ENCODE results near the gene NAT8.
"Not testable (repeated sequence)": the region's sequence is repeated elsewhere in the genome, so short reads cannot be mapped to it uniquely, and the experiment has no call there.

Gene NAT8, protein sequence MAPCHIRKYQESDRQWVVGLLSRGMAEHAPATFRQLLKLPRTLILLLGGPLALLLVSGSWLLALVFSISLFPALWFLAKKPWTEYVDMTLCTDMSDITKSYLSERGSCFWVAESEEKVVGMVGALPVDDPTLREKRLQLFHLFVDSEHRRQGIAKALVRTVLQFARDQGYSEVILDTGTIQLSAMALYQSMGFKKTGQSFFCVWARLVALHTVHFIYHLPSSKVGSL

DNA sequence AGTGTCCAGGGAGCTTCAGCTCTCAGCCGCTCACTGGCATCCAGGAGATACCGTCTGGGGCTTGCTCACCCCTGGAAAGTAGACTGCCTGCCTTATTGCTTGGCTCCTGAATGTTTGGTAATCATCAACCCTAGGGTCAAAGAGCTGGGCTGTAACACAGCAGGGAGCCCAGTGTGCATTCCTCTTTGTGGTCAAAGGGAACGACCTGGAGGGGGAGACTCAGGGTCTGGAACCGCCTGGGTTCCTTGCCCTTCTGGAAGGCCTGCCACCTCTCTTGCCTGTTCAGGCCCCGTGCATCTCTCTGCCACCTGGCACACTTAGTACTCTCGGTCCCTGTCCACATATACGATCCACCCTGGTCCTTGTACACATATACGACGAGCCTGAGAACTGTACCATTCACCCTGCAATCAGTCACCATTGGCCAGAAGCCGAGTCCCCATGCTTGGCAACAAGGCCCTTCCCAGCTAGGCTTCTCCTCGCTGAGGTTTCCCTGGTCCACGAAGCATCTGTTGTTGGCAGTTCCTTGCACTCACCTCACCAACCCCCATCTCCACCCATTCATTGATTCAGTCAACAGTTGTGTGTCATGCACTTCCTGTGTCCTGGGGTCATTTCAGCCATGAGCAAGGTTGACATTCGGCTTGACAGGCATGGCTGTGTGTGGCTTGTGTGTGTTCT lies at the start of gene NAT8:
Gene NAT8, minus strand, starts transcription at position 85 of the 681 bp plus-strand sequence. CDS start 794 bp downstream, outside the sequence.
- DNase-seq: no peak

DNA sequence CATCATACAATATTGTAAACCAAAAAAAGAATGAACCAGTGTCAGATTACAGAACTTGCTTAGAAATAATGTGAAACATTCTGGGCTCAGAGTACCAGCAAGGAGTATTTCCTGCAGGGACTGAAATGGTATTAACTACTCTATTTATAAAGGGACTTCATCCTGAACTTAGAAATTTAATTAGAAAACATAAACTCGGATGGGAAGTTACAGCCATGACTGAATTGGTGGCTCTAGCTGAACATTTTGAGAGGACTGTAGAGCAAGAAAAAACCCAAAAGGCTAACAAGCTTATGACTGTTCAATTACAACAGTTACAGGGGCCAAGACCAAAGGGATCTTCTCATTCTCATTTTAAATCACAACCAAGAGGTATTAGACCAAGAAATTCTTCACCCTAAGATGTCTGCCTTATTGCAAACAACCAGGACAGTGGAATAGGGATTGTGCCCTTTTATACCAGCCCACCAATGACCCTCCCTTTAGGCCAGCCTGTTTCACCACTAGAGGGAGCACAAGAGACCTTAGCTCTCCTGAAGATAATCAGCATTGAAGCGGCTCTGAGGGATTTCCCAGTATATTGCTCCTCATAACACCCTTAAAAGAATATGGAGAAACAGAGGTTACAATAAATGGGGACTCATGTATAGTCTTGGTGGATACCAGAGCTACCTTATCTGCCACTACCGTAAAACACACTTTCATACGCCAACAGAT lies 48.3 kb upstream of the NAT8 start:
- DNase-seq: peak in 1 of 2 experiments; percentile 6

DNA sequence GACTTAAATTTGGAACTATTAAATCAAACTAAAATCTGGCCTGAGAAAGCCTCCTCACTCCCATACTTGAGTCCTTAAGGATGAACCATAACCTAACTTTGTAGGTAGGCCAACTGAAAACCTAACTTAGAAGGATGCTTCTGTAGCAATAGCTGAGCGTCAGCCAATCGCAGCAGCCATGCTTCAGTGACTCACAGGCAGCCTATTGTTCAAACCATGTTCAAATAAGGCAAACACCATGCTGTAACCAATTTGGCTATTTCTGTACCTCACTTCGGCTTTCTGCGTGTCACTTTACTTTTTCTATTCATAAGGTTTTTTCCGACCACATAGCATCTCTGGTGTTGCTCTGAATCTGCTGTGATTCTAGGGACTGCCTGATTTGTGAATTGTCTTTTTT lies 46.3 kb upstream of the NAT8 start:
- not testable (repeated sequence) for DNase-seq

DNA sequence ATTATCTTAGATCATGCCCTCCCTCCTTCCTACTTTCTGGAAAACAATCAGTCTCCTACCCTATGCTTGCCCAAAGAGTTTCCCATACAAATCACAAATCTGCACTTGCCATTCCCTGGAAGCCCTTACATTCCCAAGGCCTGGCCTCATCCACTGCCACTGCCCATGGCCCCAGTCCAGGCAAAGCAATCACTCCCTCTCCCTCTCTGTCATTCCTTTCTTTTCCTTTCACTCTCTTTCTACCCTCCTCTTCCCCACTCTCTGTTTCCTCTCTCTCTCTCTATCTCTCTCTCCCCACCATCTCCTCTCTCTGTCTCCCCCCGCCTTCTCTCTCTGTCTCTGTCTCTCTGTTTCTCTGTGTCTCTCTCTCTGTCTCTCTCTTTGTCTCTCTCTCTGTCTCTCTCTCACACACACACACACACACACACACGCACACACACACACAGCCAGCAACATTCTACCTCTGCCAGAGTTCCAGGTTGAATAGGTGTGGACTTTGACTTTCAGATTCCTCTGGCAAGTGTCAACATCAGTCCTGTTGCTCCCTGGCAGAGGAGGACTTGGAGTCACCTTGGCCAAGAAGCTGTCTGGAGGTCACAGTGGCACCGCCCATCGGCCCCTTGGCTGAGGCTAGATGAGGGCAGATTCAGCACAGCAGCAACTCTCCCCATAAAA lies 43.7 kb upstream of the NAT8 start:
- no peak for DNase-seq

DNA sequence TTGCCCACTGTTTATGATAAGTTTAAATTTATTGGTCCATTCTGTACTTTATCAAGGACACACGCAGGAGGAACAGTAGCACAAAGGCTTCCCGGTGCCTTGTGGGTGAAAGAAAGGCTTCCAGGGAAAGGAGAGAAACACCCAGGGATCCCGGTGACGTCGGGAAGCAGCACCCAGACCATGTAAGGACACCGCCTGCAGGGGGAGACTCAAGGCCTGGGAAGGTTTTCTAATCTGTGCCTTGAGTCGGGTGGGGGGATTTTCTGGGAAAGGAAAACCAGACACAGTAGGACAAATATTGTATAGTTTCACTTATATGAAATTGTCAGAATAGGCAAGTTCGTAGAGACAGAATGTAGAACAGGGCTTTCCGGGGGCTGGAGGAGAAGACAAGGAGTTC lies 42.7 kb upstream of the NAT8 start:
- not testable (repeated sequence) for DNase-seq

DNA sequence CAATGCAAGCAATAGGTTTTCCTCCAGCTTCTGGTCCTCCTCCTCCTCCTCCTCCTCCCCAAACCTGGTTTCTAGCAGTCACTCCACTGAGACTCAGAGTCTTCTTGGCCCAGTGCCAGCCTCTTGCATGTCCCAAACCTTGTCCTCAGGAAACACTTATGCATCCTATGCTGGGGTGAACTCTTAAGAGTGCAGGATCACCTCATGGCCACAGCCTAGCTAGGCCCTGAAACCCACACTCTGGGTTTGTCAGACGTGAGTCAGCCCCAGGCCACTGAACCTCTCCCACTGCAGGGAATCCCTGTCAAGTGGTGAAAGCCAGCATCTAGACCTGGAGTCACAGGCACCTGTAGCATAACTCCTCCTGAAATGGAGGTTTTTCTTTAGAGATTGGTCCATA lies 42.1 kb upstream of the NAT8 start:
- not testable (repeated sequence) for DNase-seq

DNA sequence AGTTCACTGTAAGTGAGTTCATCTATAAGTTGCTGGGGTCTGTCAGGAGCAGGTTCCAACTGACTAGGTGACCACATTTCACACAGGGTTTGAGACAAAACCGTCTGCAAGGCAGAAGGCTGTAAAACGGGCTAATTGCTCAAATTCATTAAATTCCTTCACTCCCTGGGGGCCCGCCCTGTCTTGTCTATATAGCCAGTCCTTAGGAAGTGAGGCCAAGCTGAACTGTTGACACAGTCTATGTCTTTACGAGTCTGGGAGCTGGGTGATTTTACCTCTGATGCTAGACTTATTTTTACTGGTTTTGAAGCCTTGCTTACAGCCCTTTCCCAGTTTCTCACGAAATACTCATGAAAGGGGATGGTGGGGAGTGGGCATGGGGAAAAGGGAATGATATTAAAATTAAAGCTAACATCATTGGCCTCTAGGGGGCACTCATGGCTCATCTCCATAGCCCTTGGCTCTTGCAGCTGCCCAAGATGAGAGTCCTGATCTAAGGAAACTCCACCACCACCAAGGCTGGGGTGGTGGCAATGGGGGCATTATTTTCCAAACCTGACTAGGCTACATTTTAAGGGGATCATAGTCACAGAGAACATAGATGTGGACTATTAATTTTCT lies 37.8 kb upstream of the NAT8 start:
- DNase-seq: peak in 1 of 2 experiments; percentile 36

DNA sequence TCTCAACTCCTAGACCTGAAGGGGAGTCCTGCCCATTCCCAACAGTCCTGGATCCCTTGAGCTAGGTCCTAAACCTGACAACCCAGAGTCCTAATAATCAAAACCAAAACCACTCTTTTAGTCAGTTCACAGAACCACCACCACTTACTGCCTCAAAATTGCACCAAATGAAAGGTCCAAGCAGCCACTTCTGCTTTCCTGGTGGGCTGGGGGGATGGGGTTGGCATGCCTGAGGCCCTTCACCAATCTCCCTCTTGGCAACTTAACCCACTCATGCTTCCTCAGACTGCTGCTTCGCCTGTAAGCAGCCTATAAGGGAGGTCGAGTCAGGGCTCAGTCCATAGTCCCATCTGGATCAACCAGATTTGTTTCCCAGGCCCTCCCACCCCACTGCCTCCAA lies 37.0 kb upstream of the NAT8 start:
- not testable (repeated sequence) for DNase-seq

DNA sequence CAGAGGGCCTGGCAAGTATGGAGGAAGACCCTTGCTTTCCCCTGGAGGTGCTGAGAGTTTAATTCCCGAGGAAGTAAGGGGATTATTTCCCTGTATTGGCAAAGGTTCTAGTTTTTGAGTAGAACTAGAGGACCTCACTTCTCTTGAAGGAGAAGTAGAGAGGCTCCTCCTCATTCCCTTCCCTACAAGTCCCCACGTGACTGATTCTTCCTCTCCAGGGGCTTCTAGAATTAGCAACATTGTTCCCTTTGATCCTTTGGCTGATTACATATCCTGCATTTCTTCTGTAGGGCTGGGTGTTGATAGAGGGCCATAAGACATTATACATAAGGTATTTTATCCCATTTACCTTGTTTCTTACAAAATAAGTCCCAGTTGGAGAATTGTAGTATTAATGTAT lies 35.8 kb upstream of the NAT8 start:
- not testable (repeated sequence) for DNase-seq

DNA sequence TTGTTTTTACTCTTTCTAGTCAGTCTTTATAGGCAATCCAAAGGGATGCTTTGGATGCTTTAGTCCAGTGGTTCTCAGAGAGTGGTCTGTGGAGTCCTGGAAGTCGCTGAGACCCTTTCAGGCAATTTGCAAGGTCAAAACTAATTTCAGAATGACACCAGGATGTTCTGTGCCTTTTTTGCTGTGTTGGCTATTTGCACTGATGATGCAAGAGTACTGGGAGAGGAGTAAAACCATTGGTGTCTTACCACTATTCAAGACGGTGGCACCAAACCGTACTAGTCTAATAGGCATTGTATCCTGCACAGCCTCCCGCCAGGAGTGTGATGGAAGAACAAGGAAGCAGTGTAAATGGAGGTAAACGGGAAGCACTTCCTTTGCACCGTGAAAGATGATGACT lies 34.0 kb upstream of the NAT8 start:
- not testable (repeated sequence) for DNase-seq

DNA sequence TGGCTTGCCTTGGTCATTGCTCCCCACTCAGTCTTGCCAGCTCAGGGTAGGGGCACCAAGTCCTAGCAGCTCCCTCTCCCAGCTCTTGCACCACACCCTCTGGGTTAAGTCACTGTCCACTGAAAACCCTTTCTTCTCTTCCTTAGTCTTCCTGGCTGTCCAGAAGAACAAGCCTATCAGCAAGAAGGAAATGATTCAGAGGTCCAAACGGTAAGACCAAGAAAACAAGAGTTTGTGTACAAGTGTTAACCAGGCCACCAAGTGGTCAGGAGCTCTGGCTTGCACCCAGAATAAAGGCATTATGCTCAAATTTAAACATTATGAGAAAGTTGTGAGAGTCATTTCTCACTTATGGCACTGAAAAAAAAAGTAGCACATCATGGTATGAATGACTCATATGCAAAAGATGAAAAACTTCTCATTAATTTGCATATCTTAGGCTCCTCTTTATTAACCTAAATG lies 32.5 kb upstream of the NAT8 start:
- not testable (repeated sequence) for DNase-seq

DNA sequence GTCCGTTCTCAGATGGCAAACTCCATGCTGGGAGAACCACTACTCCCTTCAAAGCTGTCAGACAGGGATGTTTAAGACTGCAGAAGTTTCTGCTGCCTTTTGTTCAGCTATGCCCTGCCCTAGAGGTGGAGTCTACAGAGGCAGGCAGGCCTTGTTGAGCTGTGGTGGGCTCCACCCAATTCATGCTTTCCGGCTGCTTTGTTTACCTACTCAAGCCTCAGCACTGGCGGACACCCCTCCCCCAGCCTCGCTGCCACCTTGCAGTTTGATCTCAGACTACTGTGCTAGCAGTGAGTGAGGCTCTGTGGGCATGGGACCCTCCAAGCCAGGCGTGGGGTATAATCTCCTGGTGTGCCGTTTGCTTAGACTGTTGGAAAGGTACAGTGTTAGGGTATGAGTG lies 27.8 kb upstream of the NAT8 start:
- DNase-seq: not testable (repeated sequence)

DNA sequence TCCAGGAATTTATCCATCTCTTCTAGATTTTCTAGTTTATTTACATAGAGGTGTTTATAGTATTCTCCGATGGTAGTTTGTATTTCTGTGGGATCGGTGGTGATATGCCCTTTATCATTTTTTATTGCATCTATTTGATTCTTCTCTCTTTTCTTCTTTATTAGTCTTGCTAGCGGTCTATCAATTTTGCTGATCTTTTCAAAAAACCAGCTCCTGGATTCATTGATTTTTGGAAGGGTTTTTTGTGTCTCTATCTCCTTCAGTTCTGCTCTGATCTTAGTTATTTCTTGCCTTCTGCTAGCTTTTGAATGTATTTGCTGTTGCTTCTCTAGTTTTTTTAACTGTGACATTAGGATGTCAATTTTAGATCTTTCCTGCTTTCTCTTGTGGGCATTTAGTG lies 25.0 kb upstream of the NAT8 start:
- not testable (repeated sequence) for DNase-seq

DNA sequence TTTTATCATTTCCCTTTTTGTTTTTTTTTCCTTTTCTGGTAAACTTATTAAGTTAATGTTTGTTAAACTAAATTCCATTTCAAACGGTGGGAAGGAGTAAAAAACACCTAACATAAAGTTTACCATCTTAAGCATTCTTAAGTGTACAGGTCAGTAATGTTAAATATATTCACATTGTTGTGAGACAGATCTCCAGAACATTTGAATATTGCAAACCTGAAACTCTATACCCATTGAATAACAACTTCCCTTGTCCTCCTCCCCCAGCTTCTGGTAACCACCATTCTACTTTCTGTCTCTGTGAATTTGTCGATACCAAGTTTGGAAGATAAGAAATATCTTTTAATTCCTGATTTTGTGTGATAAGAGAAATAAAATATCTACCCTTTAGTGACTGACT lies 12.0 kb upstream of the NAT8 start:
- no peak for DNase-seq

DNA sequence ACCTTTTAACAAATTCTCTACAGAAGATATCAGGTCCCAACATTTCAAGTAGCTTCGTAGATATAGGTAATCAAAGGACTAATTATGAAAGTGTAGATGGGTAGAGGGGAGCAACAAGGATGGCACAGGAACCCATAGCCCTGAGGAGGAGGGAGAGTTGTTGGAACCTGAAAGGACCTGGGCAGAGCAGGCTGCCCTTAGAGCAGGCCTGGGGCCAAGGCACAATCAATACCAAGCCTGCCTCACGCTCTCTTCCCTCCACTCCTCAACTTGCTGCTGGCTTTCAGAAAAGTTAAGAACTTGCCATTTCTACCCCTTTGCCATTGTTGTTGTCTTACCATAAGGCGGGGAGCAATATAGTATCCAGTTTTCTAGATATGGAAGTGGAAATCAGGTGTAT lies 10.1 kb upstream of the NAT8 start:
- no peak for DNase-seq

DNA sequence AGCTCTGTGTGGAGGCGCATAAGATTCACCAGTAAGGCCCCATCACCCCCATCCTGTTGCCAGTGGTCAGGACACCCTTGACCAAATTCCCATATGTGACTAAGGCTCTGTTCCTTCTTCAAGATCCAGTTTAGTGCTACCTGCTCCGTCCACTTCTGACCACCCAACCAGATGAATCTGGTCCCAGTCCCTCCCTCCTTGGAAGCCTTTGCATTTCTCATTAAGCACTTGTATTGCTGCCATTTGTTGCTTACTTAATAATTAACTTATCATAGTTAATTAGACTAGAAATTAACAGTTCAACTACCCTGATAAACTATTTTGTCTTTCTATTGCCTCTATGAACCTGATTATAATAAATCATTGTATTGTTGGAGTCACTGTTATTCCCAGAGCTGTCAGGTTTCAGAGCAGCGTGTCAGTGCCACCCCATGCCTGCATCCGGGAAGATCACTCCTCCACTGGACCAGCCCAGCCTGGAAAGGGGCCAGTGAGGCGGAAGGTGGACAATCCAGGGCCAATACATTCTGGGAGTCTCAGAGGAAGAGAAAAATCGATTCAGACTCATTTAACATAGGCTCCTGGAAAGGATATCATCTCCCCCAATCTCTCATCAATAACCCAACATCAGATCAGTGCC lies 9.5 kb upstream of the NAT8 start:
- no peak for DNase-seq

DNA sequence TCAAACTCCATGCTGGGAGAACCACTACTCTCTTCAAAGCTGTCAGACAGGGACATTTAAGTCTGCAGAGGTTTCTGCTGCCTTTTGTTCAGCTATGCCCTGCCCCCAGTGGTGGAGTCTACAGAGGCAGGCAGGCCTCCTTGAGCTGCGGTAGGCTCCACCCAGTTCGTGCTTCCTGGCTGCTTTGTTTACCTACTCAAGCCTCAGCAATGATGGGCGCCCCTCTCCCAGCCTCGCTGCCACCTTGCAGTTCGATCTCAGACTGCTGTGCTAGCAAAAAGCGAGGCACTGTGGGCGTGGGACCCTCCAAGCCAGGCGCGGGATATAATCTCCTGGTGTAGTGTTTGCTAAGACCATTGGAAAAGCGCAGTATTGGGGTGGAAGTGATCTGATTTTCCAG lies 5.5 kb upstream of the NAT8 start:
- not testable (repeated sequence) for DNase-seq

DNA sequence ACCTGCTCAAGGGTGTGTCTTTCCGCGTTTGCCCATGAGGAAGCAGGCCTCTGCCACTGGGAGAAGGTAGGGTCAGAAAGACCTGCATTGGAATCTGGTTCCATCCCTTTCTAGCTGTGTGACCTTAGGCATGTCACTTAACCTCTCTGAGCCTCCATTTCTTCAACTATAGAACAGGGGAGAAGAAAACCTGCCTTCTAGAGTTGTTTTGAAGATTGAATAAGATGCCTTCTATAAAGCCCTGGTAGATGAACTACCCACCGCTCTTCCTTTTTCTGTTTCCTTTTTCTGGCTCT lies 507 bp downstream of the NAT8 start:
- DNase-seq: no peak

DNA sequence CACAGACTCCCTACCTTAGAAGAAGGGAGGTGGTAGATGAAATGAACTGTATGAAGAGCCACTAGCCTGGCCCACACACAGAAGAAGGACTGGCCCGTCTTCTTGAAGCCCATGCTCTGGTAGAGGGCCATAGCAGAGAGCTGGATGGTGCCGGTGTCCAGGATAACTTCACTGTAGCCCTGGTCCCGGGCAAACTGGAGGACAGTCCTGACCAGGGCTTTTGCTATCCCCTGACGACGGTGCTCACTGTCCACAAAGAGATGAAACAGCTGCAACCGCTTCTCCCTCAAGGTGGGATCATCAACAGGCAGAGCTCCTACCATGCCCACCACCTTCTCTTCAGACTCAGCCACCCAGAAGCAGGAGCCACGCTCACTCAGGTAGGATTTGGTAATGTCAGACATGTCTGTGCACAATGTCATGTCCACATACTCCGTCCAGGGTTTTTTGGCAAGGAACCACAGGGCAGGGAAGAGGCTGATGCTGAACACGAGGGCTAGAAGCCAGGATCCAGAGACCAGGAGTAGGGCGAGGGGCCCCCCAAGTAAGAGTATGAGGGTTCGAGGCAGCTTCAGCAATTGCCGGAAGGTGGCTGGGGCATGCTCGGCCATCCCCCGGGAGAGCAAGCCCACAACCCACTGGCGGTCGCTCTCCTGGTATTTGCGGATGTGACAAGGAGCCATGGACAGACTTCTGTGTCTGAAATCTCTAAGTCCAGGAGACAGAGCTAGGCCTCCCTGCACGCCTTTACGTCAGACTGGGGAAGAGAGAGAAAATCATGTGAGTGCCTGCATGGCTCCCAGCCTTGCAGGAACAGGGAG lies 1.1 kb downstream of the NAT8 start:
- no peak for DNase-seq

DNA sequence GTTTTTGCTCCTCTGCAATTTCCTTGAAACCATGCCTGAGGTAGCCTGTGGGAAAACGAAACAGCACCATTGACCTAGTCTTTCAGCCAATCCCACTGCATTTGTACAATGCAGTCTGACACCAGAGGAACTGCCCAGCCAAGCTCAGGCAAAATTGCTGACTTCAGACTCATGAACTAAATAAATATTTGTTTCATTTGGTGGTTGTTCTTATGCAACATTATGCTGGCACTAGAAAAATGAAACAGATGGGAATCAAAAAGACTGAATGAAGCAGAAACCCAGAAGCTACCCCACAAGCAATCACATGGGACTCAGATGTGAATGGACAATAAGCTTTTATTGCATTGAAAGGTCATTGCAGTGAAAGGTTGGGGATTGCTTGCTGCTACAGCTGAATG lies 1.7 kb downstream of the NAT8 start:
- no peak for DNase-seq

DNA sequence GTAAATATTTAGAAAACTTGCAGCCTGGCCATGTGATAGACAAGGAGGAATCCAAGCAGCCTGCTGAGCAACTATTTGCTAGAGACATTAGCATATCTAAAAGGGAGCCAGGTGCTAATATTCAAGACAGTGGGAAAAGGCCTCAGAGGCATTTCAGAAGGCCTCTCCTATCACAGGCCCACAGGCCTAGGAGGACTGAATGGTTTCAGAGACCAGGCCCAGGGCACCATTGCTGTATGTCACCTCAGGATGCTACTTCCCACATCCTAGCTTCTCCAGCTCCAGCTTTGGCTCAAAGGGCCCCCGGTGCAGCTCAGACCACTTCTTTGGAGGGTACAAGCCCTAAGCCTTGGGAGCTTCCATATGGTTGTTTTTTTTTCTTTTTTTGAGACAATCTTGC lies 3.8 kb downstream of the NAT8 start:
- no peak for DNase-seq

DNA sequence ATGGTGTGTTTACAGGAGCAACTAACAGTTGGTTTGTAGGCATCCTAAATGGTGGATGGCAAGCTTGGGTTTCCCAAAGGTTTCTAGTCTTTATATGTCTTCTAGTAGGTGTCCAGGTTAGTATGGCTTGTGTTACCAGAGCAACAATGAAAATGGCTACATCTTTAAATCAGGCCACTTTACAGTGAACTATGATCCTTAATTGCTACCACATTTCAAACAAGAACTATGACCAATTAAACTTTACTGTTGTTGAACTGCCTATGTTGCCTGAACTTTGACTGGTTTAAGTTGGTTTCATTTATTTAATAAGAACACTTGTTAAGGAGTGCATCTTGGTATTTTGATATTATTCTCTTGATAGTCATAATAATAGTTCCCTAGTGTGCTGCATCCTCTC lies 5.2 kb downstream of the NAT8 start:
- DNase-seq: not testable (repeated sequence)

All from NCI-H1930 (cell line).